Measurements from ENCODE around the gene THBS3.
"Not testable (repeated sequence)": the region's sequence is repeated elsewhere in the genome, so short reads cannot be mapped to it uniquely, and the experiment has no call there.

The THBS3 gene

GRCh38 chr1:155174324-155175280 lies 33.1 kb downstream of the THBS3 start:
- DNase-seq (ENCODE audit: low read depth in 2 of 2): peak in 1 of 2 donors; percentile 42

GRCh38 chr1:155173478-155174323 lies 34.0 kb downstream of the THBS3 start, which contains the start of gene TRIM46:
TSS of gene TRIM46 (plus strand) at chr1:155173849. CDS start at chr1:155173967, 118 bp downstream.
- peak in 1 of 2 donors; percentile 66 for DNase-seq (ENCODE audit: low read depth in 2 of 2)

GRCh38 chr1:155172732-155173477 lies 34.8 kb downstream of the THBS3 start, which contains the start of gene KRTCAP2:
TSS of gene KRTCAP2 (minus strand) at chr1:155173304. CDS start at chr1:155173224, 80 bp downstream.
- peak; percentile 93 to 94 for DNase-seq (ENCODE audit: low read depth in 2 of 2)

- DNase-seq (ENCODE audit: low read depth in 2 of 2): no peak
Observed at GRCh38 chr1:155171836-155172731, 35.6 kb downstream of the THBS3 start.

- DNase-seq (ENCODE audit: low read depth in 2 of 2): no peak
Observed at GRCh38 chr1:155170806-155171205, 36.9 kb downstream of the THBS3 start.

- no peak for DNase-seq (ENCODE audit: low read depth in 2 of 2)
Observed at GRCh38 chr1:155170101-155170785, 37.5 kb downstream of the THBS3 start.

GRCh38 chr1:155169541-155169940 lies 38.2 kb downstream of the THBS3 start:
- no peak for DNase-seq (ENCODE audit: low read depth in 2 of 2)

- no peak for DNase-seq (ENCODE audit: low read depth in 2 of 2)
Observed at GRCh38 chr1:155168456-155169210, 39.1 kb downstream of the THBS3 start.

GRCh38 chr1:155168105-155168445 lies 39.6 kb downstream of the THBS3 start:
- not testable (repeated sequence) for DNase-seq (ENCODE audit: low read depth in 2 of 2)

GRCh38 chr1:155167166-155168104 lies 40.3 kb downstream of the THBS3 start:
- DNase-seq (ENCODE audit: low read depth in 2 of 2): peak; percentile 70 to 84

- DNase-seq (ENCODE audit: low read depth in 2 of 2): no peak
Observed at GRCh38 chr1:155166471-155167165, 41.1 kb downstream of the THBS3 start.

GRCh38 chr1:155166051-155166470 lies 41.6 kb downstream of the THBS3 start:
- no peak for DNase-seq (ENCODE audit: low read depth in 2 of 2)

GRCh38 chr1:155164625-155165024 lies 43.1 kb downstream of the THBS3 start:
- DNase-seq (ENCODE audit: low read depth in 2 of 2): not testable (repeated sequence)

GRCh38 chr1:155163785-155164184 lies 43.9 kb downstream of the THBS3 start:
- DNase-seq (ENCODE audit: low read depth in 2 of 2): not testable (repeated sequence)

GRCh38 chr1:155162631-155163030 lies 45.1 kb downstream of the THBS3 start:
- DNase-seq (ENCODE audit: low read depth in 2 of 2): not testable (repeated sequence)

- no peak for DNase-seq (ENCODE audit: low read depth in 2 of 2)
Observed at GRCh38 chr1:155160128-155160527, 47.6 kb downstream of the THBS3 start.

GRCh38 chr1:155158991-155159390 lies 48.7 kb downstream of the THBS3 start:
- no peak for DNase-seq (ENCODE audit: low read depth in 2 of 2)

All from stimulated activated CD4-positive, alpha-beta T cell treated with anti-CD3 and anti-CD28 coated beads, Interleukin-15, amount 100 ng/mL, for 48 hours (primary cell).